GM12875 (cell line): ENCODE data around the gene GEMIN4.

Source experiments
- H3K4me3 ChIP-seq: one replicate; pipeline ENCODE4 v1.5.1; 2011; ENCODE audit warnings: low read depth, low read length, control low read depth
- TF ChIP-seq, protein P1 (sequence below): IDR thresholded peaks from 2 replicates; pipeline ENCODE4 v1.5.1; 2011; ENCODE audit warnings: low read depth, mild to moderate bottlenecking, control low read depth, inconsistent platforms, low read length, moderate library complexity, borderline replicate concordance; ENCODE audit not compliant: insufficient read depth

Gene GEMIN4

DNA sequence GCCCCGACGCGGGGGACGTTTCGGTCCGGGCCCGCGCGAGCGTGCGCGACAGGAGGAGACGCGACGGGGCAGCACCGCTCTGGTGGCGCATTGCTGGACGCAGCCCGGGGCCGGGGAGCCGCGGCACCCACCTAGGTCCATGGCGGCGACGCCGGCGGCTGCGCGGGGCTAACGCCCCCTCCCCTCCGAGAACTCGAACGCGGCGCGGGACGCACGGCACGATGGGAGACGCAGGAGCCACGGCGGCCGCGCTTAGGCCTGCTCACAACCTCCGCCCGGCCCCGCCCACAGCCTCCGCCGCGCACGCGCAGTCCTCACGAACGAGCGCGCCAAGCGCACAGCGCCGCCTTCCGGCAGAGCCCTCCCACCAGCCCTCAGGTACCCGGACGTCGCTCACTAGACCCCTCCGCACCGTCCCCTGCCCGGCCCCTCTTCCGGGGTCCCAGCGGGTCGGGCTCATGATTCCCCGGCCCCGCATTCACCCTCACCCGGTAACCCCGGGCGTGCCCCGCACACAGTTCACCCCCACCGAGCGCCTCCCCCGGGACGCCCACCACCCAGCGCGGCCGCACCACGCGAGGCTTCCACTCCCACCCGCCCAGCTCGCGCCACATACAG lies at the start of gene GEMIN4:
GEMIN4 (minus strand) TSS at position 263 of the 618 bp plus-strand sequence; CDS start at position 141, 122 bp downstream.
- H3K4me3 ChIP-seq: peak within 1 kb of the TSS; percentile 93
- TF ChIP-seq, protein P1, sequence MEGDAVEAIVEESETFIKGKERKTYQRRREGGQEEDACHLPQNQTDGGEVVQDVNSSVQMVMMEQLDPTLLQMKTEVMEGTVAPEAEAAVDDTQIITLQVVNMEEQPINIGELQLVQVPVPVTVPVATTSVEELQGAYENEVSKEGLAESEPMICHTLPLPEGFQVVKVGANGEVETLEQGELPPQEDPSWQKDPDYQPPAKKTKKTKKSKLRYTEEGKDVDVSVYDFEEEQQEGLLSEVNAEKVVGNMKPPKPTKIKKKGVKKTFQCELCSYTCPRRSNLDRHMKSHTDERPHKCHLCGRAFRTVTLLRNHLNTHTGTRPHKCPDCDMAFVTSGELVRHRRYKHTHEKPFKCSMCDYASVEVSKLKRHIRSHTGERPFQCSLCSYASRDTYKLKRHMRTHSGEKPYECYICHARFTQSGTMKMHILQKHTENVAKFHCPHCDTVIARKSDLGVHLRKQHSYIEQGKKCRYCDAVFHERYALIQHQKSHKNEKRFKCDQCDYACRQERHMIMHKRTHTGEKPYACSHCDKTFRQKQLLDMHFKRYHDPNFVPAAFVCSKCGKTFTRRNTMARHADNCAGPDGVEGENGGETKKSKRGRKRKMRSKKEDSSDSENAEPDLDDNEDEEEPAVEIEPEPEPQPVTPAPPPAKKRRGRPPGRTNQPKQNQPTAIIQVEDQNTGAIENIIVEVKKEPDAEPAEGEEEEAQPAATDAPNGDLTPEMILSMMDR: peak; percentile 99

DNA sequence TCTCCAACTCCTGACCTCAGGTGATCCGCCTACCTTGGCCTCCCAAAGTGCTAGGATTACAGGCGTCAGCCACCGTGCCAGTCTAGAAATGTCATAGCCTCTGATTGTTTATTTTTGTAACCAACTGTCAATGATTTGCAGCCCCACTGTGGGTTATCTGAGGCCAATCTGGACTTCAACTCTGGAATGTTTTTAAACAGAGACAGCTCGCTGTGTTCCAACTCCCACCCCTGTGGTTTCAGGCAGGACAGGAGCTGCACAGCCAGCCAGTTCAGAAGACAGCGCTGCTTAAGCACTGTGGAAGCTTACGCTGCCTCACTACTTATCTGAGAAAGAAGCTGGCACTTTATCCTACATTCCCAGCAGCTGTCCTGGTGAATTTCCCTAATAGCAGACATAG lies 49.6 kb upstream of the GEMIN4 start:
- H3K4me3 ChIP-seq: no peak overlapping the region
- TF ChIP-seq, protein P1: no peak

DNA sequence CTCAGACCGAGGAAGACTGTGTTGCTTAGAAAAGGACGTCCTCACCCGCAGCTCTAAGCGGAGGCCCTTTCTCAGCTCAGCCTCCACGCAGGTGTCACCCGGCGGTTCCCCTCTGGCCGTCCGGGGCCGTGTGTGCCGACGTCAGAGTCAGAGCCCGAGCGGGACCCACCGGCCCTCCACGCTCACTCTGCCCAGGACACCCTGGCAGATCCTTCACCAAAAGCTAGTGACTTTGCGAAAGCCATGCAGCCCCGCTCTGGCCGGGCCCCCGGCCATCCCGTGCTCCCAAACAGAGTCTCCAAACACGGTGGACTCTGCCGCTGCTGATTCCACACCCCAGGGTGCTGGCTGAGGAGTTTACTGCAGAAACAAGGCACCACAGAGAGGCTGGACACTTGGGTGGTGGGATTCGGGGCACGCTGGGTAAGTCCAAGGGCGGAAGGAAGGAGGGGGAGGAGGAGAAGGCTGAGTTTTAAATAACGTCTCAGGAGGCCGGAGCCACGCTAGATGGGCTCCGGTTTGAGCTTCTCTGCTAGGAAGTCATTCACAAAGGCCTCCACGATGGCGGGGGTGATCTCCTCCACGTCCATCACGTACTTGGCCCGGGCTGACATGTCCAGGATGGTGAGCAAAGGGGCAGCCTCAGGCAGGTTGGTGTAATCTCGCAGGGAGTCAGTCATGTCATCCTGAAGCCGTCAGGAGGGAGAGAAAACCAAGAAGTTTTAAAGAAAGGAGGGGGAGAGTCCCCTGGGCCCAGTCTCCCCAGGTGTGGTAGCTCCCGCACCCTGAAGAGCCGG lies 48.6 kb upstream of the GEMIN4 start:
- TF ChIP-seq, protein P1: no peak
- H3K4me3 ChIP-seq: no peak overlapping the region

DNA sequence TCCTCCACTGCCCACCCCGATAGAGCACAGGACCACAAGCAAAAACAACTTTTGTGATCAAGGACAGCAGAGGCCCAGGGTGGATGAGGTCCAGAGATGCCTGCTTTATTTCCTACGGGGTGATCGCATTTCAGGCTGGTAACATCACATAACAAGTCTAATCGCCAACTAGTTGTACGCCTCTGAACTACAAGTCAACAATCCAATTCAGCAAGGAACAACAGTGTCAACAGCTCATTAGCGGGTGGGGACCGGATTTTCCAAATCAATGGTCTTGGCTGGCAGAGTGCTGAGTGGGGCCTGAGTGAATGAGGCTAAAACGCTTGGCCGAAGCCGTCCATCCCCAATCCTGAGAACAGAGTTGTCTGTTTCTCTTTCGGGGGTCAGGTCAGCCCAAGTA lies 47.2 kb upstream of the GEMIN4 start:
- TF ChIP-seq, protein P1: no peak
- no peak overlapping the region for H3K4me3 ChIP-seq

DNA sequence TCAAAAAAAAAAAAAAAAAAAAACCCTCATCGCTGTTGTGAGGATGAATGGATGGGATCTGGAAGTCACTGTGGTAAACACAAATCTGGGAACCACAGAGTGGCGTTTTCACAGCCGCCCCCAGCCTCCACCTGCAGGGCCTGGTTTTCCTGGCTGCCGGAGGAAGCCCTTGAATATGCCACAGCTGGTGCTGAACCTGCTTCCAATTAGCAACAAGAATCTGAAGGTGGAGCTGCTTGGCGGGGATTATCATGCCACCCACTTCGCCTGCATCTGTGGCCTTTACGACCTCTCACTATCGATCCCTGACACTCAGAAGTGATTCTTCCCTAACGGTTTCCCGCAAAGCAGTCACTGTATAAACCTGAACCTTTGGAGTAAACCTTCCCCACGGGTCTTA lies 46.2 kb upstream of the GEMIN4 start:
- H3K4me3 ChIP-seq: no peak overlapping the region
- TF ChIP-seq, protein P1: no peak

DNA sequence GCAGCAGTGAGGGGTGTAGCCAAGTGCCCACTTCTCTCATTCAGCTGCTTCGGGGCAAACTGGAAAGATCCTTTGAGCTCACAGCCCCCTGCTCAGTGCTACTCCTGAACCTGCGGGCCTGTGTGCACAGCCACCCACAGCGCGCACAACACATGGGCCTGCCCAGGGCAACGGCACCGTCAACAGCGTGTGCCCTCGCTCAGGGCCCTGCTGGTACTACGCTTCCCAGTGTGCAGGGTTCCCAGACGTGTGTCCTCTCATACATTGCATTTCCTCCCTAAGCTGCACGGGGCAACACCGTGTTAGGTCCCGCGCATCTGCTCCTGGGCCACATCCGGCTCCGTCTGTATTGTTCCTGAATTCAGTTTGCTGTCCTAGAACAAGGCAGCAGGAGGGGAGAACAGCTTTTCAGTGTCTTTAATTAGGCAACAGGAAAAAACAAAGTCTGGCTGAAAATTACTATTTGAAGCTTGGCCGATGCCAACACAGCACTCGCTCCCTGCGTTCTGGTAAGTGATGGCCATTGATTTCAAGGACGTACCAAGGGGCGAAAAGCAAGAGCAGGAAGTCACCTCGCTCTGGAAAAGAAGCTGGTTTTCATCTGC lies 45.3 kb upstream of the GEMIN4 start:
- TF ChIP-seq, protein P1: no peak
- no peak overlapping the region for H3K4me3 ChIP-seq
